Astrocyte (in vitro differentiated cells and primary cell): ENCODE measurements around the gene NCMAP. TPM values are rescaled to one million over a fixed set of nuclear protein-coding genes. Genes with fewer than 3 reads are reported as not detected.

Source experiments
- DNase-seq: peaks from one replicate; pipeline ENCODE4 v3.0.0-alpha.2; 2010; ENCODE audit warnings: low read depth
- FAIRE-seq: peaks from 2 replicates; lab custom pipeline; 2011; peaks lifted over from hg19 to GRCh38; lab: Jason Lieb, UNC
- H2AFZ ChIP-seq: 2 replicates; pipeline ENCODE4 v1.6.0; 2012; ENCODE audit warnings: low read depth, low read length, inconsistent platforms
- H3K27ac ChIP-seq: 2 replicates; pipeline ENCODE4 v1.5.1; 2011; ENCODE audit warnings: low read depth, low read length, inconsistent platforms
- H3K27me3 ChIP-seq: 2 replicates; pipeline ENCODE4 v1.6.0; 2011; ENCODE audit warnings: low read length, inconsistent platforms; ENCODE audit not compliant: insufficient read depth
- H3K36me3 ChIP-seq: 2 replicates; pipeline ENCODE4 v1.5.1; 2011; ENCODE audit warnings: low read length, inconsistent platforms; ENCODE audit not compliant: insufficient read depth
- H3K4me1 ChIP-seq: 2 replicates; pipeline ENCODE4 v1.5.1; 2011; ENCODE audit warnings: low read length, inconsistent platforms; ENCODE audit not compliant: insufficient read depth
- H3K4me2 ChIP-seq: 2 replicates; pipeline ENCODE4 v1.6.0; 2012; ENCODE audit warnings: low read length, inconsistent platforms
- H3K4me3 ChIP-seq: 2 replicates; pipeline ENCODE4 v1.5.1; 2011; ENCODE audit warnings: low read depth, mild to moderate bottlenecking, low read length, inconsistent platforms; ENCODE audit not compliant: insufficient read depth
- H3K79me2 ChIP-seq: 2 replicates; pipeline ENCODE4 v1.6.0; 2012; ENCODE audit warnings: mild to moderate bottlenecking, low read length, inconsistent platforms; ENCODE audit not compliant: insufficient read depth
- H3K9ac ChIP-seq: 2 replicates; pipeline ENCODE4 v1.6.0; 2012; ENCODE audit warnings: mild to moderate bottlenecking, low read length, inconsistent platforms
- H3K9me3 ChIP-seq: 2 replicates; pipeline ENCODE4 v1.5.1; 2012; ENCODE audit warnings: low read depth, mild to moderate bottlenecking, low read length, inconsistent platforms; ENCODE audit not compliant: insufficient read depth
- H4K20me1 ChIP-seq: 2 replicates; pipeline ENCODE4 v1.6.0; 2012; ENCODE audit warnings: low read length, inconsistent platforms; ENCODE audit not compliant: insufficient read depth
- H3K27ac Mint-ChIP-seq: one replicate; pipeline ENCODE4 v1.8.0; 2021; ENCODE audit warnings: mild to moderate bottlenecking, mixed read lengths; ENCODE audit not compliant: unreplicated experiment
- H3K27me3 Mint-ChIP-seq: one replicate; pipeline ENCODE4 v1.8.0; 2021; ENCODE audit warnings: low read depth, mixed read lengths; ENCODE audit not compliant: unreplicated experiment
- H3K36me3 Mint-ChIP-seq: one replicate; pipeline ENCODE4 v1.8.0; 2021; ENCODE audit warnings: low read depth, mixed read lengths; ENCODE audit not compliant: unreplicated experiment
- H3K4me1 Mint-ChIP-seq: one replicate; pipeline ENCODE4 v1.8.0; 2021; ENCODE audit warnings: low read depth, mixed read lengths; ENCODE audit not compliant: unreplicated experiment
- H3K4me3 Mint-ChIP-seq: one replicate; pipeline ENCODE4 v1.8.0; 2021; ENCODE audit warnings: mild to moderate bottlenecking, moderate library complexity, mixed read lengths; ENCODE audit not compliant: unreplicated experiment
- H3K9me3 Mint-ChIP-seq: one replicate; pipeline ENCODE4 v1.8.0; 2021; ENCODE audit warnings: mild to moderate bottlenecking, mixed read lengths; ENCODE audit not compliant: unreplicated experiment
- CTCF ChIP-seq: IDR thresholded peaks from 2 replicates; pipeline ENCODE4 v1.5.1; 2011; ENCODE audit warnings: low read depth, mild to moderate bottlenecking, inconsistent platforms, low read length, moderate library complexity; ENCODE audit not compliant: insufficient read depth
- EZH2 ChIP-seq: IDR thresholded peaks from 2 replicates; pipeline ENCODE4 v1.6.1; 2012; ENCODE audit warnings: mild to moderate bottlenecking, low read length, inconsistent platforms; ENCODE audit not compliant: insufficient read depth
- total RNA-seq: library from RNA; stranded (reverse); gene quantifications from 2 replicates; pipeline ENCODE4 v1.2.1, GENCODE V29; 2021

The NCMAP gene
- total RNA-seq, 1 donor from 2014 or later, result not detected

- Mint-ChIP-seq H3K9me3 (no peaks in the 10 kb centered on the region), H3K4me3 (no peak overlapping the region), H3K27ac (no peak overlapping the region), H3K36me3 (no peaks in the 10 kb centered on the region), H3K27me3 (peaks cover 19% of the 10 kb centered on the region), H3K4me1 (peaks cover 6% of the 10 kb centered on the region)
- H3K4me2 ChIP-seq, result no peak overlapping the region
- no peak overlapping the region for H3K9ac ChIP-seq
- H3K9me3 ChIP-seq, result no peaks in the 10 kb centered on the region
- no peak overlapping the region for H3K4me3 ChIP-seq
- no peak overlapping the region for H3K27ac ChIP-seq
- H2AFZ ChIP-seq, result no peak overlapping the region
- peaks cover 51% of the 10 kb centered on the region for H3K27me3 ChIP-seq
- H3K36me3 ChIP-seq, result no peaks in the 10 kb centered on the region
- no peaks in the 10 kb centered on the region for H3K79me2 ChIP-seq
- DNase-seq, result no peak
- FAIRE-seq, result no peak
- no peaks in the 10 kb centered on the region for H3K4me1 ChIP-seq
- TF ChIP-seq CTCF, result no peak
- no peak for TF ChIP-seq EZH2
- no peaks in the 10 kb centered on the region for H4K20me1 ChIP-seq
These were observed 4.5 kb upstream of the NCMAP start for GRCh38 chr1:24551290-24551959.

- H3K27me3 ChIP-seq, result peaks cover 58% of the 10 kb centered on the region
- peaks cover 25% of the 10 kb centered on the region for H3K27me3 Mint-ChIP-seq
- no peak overlapping the region for H3K4me2 ChIP-seq
- H3K4me1 ChIP-seq, result no peaks in the 10 kb centered on the region
- H3K4me3 ChIP-seq, result no peak overlapping the region
- H3K36me3 ChIP-seq, result no peaks in the 10 kb centered on the region
- TF ChIP-seq CTCF, result no peak
- TF ChIP-seq EZH2, result no peak
- H3K36me3 Mint-ChIP-seq, result no peaks in the 10 kb centered on the region
- no peaks in the 10 kb centered on the region for H3K9me3 Mint-ChIP-seq
- H3K4me3 Mint-ChIP-seq, result no peak overlapping the region
- H4K20me1 ChIP-seq, result no peaks in the 10 kb centered on the region
- peak overlapping the region; percentile 2 for H3K27ac Mint-ChIP-seq
- no peak overlapping the region for H2AFZ ChIP-seq
- no peak overlapping the region for H3K27ac ChIP-seq
- H3K9me3 ChIP-seq, result peaks cover under 1% of the 10 kb centered on the region
- peak; percentile 9 for DNase-seq
- no peak overlapping the region for H3K9ac ChIP-seq
- no peak for FAIRE-seq
- H3K79me2 ChIP-seq, result no peaks in the 10 kb centered on the region
- peaks cover 6% of the 10 kb centered on the region for H3K4me1 Mint-ChIP-seq
These were observed 3.8 kb upstream of the NCMAP start for GRCh38 chr1:24551960-24552571.

GRCh38 chr1:24553931-24554330 is 2.0 kb upstream of the NCMAP start:
- no peaks in the 10 kb centered on the region for H3K36me3 ChIP-seq
- Mint-ChIP-seq H3K36me3 (no peaks in the 10 kb centered on the region), H3K9me3 (no peaks in the 10 kb centered on the region), H3K4me3 (no peak overlapping the region), H3K27ac (no peak overlapping the region), H3K4me1 (peaks cover 9% of the 10 kb centered on the region), H3K27me3 (peaks cover 39% of the 10 kb centered on the region)
- FAIRE-seq (no peak), DNase-seq (no peak)
- H2AFZ ChIP-seq, result no peak overlapping the region
- no peaks in the 10 kb centered on the region for H3K79me2 ChIP-seq
- no peak overlapping the region for H3K9ac ChIP-seq
- no peak overlapping the region for H3K27ac ChIP-seq
- peaks cover 1% of the 10 kb centered on the region for H3K4me1 ChIP-seq
- TF ChIP-seq EZH2 (no peak), CTCF (no peak)
- peaks cover 4% of the 10 kb centered on the region for H3K9me3 ChIP-seq
- H3K4me3 ChIP-seq, result no peak overlapping the region
- no peaks in the 10 kb centered on the region for H4K20me1 ChIP-seq
- H3K27me3 ChIP-seq, result peaks cover 60% of the 10 kb centered on the region
- no peak overlapping the region for H3K4me2 ChIP-seq
